GM19395 (cell line): ENCODE measurements around the gene CACNA1H.
"Not testable (repeated sequence)": the region's sequence is repeated elsewhere in the genome, so short reads cannot be mapped to it uniquely, and the experiment has no call there.

Experiments used
- ATAC-seq: cut with Tn5 transposase; IDR thresholded peaks from one replicate; pipeline ENCODE4 v1.9.1; 2021; ENCODE audit warnings: mild to moderate bottlenecking, moderate library complexity; ENCODE audit not compliant: unreplicated experiment

Gene CACNA1H

GRCh38 chr16:1185460-1186207 is 32.7 kb downstream of the CACNA1H start:
- not testable (repeated sequence) for ATAC-seq

GRCh38 chr16:1188432-1189189 is 35.7 kb downstream of the CACNA1H start:
- no peak for ATAC-seq

- no peak for ATAC-seq
Observed at GRCh38 chr16:1189455-1189854, 36.5 kb downstream of the CACNA1H start.

GRCh38 chr16:1190789-1191188 is 37.9 kb downstream of the CACNA1H start:
- not testable (repeated sequence) for ATAC-seq

- ATAC-seq, result no peak
Observed at GRCh38 chr16:1192384-1193073, 39.6 kb downstream of the CACNA1H start.

GRCh38 chr16:1193143-1193824 is 40.4 kb downstream of the CACNA1H start:
- no peak for ATAC-seq

GRCh38 chr16:1193825-1194581 is 41.1 kb downstream of the CACNA1H start:
- no peak for ATAC-seq

- no peak for ATAC-seq
Observed at GRCh38 chr16:1194665-1195392, 41.9 kb downstream of the CACNA1H start.

- ATAC-seq, result no peak
Observed at GRCh38 chr16:1195393-1195666, 42.4 kb downstream of the CACNA1H start.

GRCh38 chr16:1196494-1196893 is 43.6 kb downstream of the CACNA1H start:
- ATAC-seq, result no peak

- no peak for ATAC-seq
Observed at GRCh38 chr16:1197237-1197866, 44.4 kb downstream of the CACNA1H start.

GRCh38 chr16:1198194-1198593 is 45.3 kb downstream of the CACNA1H start:
- ATAC-seq, result no peak

- ATAC-seq, result not testable (repeated sequence)
Observed at GRCh38 chr16:1198671-1199346, 45.9 kb downstream of the CACNA1H start.

- no peak for ATAC-seq
Observed at GRCh38 chr16:1199347-1200013, 46.6 kb downstream of the CACNA1H start.

GRCh38 chr16:1200014-1200627 is 47.2 kb downstream of the CACNA1H start:
- ATAC-seq, result no peak

- ATAC-seq, result no peak
Observed at GRCh38 chr16:1201444-1201843, 48.5 kb downstream of the CACNA1H start.

- no peak for ATAC-seq
Observed at GRCh38 chr16:1202274-1202673, 49.4 kb downstream of the CACNA1H start.

- ATAC-seq, result no peak
Observed at GRCh38 chr16:1204933-1205332, 52.0 kb downstream of the CACNA1H start.
